Endothelial cell of umbilical vein (primary cell): ENCODE results near the gene DGKH.

Experiments
- CTCF ChIP-seq, 2 donors: IDR thresholded peaks; 1 replicate in 1 of 2; 2 replicates in 1 of 2; pipeline ENCODE4 v1.5.1; 2011; ENCODE audit warnings: low read length in 2 of 2, mild to moderate bottlenecking in 2 of 2, moderate library complexity in 2 of 2, control low read depth in 1 of 2, inconsistent platforms in 1 of 2, low read depth in 1 of 2; ENCODE audit not compliant: insufficient read depth in 1 of 2; ENCODE audit errors: extremely low read depth in 1 of 2
- EZH2 ChIP-seq: IDR thresholded peaks from 2 replicates; pipeline ENCODE4 v1.6.1; 2012; ENCODE audit warnings: borderline replicate concordance, low read depth, mild to moderate bottlenecking, moderate library complexity, low read length, inconsistent platforms; ENCODE audit not compliant: severe bottlenecking
- FOS ChIP-seq: IDR thresholded peaks from 2 replicates; pipeline ENCODE4 v1.6.1; 2011; ENCODE audit warnings: mild to moderate bottlenecking, low read length, moderate library complexity, borderline replicate concordance; ENCODE audit not compliant: insufficient read depth
- JUN ChIP-seq: IDR thresholded peaks from 2 replicates; pipeline ENCODE4 v1.6.1; 2011; ENCODE audit warnings: borderline replicate concordance, low read depth; ENCODE audit not compliant: insufficient read length, insufficient read depth
- MAX ChIP-seq: IDR thresholded peaks from 2 replicates; pipeline ENCODE4 v1.6.1; 2011; ENCODE audit not compliant: insufficient read depth, insufficient read length
- MYC ChIP-seq: IDR thresholded peaks from one replicate; pipeline ENCODE4 v1.6.1; 2011; ENCODE audit warnings: mild to moderate bottlenecking, low read depth, low read length
- POLR2A ChIP-seq: IDR thresholded peaks from 2 replicates; pipeline ENCODE4 v1.6.1; 2012; ENCODE audit warnings: low read depth, mild to moderate bottlenecking, control low read depth, low read length
- POLR2AphosphoS5 ChIP-seq: IDR thresholded peaks from 2 replicates; pipeline ENCODE4 v1.6.1; 2012; ENCODE audit warnings: low read depth, mild to moderate bottlenecking, control low read depth, low read length, moderate library complexity; ENCODE audit not compliant: insufficient read depth

- TF ChIP-seq CTCF (IDR thresholded peaks at IDR 0.05; ENCODE audit: extremely low read depth in 1 of 2, insufficient read depth in 1 of 2, low read depth in 1 of 2, low read length in 2 of 2), result no peak
- TF ChIP-seq POLR2AphosphoS5, result no peak
- TF ChIP-seq EZH2, result no peak
- TF ChIP-seq FOS, result no peak
- no peak for TF ChIP-seq POLR2A
- TF ChIP-seq JUN, result no peak
- TF ChIP-seq MYC, result no peak
- TF ChIP-seq MAX, result no peak
Observed at GRCh38 chr13:42068886-42069285, 20.4 kb downstream of the DGKH start.
